Body of pancreas (tissue), 4 donors: ENCODE measurements around the gene PDZD4. TPM values are rescaled to one million over a fixed set of nuclear protein-coding genes. Genes with fewer than 3 reads are reported as not detected.

ENCODE experiments used
- ATAC-seq: fragments of 150-250 bp; one replicate; pipeline ENCODE4 v1.9.1; 2016
- DNase-seq, 4 donors: peaks; one replicate each; pipeline ENCODE4 v3.0.0-alpha.2; 2019
- H3K27ac ChIP-seq, 4 donors: fragments of 200-600 bp; sonication (generic); 1 replicate in 3 of 4; 2 replicates in 1 of 4; pipeline versions ENCODE4 v1.5.1 to v1.6.1; 2016 to 2019; ENCODE audit warnings: mild to moderate bottlenecking in 1 of 4, mixed read lengths in 1 of 4, moderate library complexity in 1 of 4
- H3K27me3 ChIP-seq, 2 donors: fragments of 200-600 bp; sonication (generic); one replicate each; pipeline ENCODE4 v1.6.0; 2016; ENCODE audit warnings: mild to moderate bottlenecking in 1 of 2
- H3K36me3 ChIP-seq, 2 donors: fragments of 200-600 bp; sonication (generic); replicated peaks in 1 of 2; 2 replicates each; pipeline ENCODE4 v1.5.1; 2016; ENCODE audit warnings: low read depth in 2 of 2; ENCODE audit not compliant: insufficient read depth in 1 of 2
- H3K4me1 ChIP-seq: fragments of 200-600 bp; sonication (generic); one replicate; pipeline ENCODE4 v1.6.0; 2016
- H3K4me3 ChIP-seq, 2 donors: fragments of 200-600 bp; sonication (generic); 1 replicate in 1 of 2; 2 replicates in 1 of 2; pipeline ENCODE4 v1.5.1; 2016 to 2019
- H3K9me3 ChIP-seq, 3 donors: fragments of 200-600 bp; sonication (generic); 1 replicate in 2 of 3; 2 replicates in 1 of 3; pipeline ENCODE4 v1.5.1; 2016
- CTCF ChIP-seq, 7 experiments: fragments of 450-650 bp in 4 of 7; fragments of 200-600 bp in 3 of 7; sonication (generic) in 3 of 7; IDR thresholded peaks; one replicate each; pipeline ENCODE4 v1.5.1; 2016 to 2019; ENCODE audit warnings: antibody characterized with exemption in 7 of 7
- POLR2A ChIP-seq, 3 donors: fragments of 450-650 bp; IDR thresholded peaks; one replicate each; pipeline ENCODE4 v1.6.1; 2016; ENCODE audit warnings: antibody characterized with exemption in 3 of 3, mild to moderate bottlenecking in 2 of 3
- WGBS, 2 donors: methylation state at CpG; one replicate each; pipeline ENCODE4 v1.1.5; 2017; 5-methylcytosine and 5-hydroxymethylcytosine counted together
- intact Hi-C: fragments of 100-400 bp; cut with DNase I; formaldehyde crosslinking; loops from one replicate; pipeline ENCODE4 v1.15.1; 2023
- total RNA-seq, 2 donors: library from RNA; depleted of rRNA; stranded (reverse); fragments of >200 nt; gene quantifications; one replicate each; pipeline ENCODE4 v1.1.0, GENCODE V29; 2016

The PDZD4 gene
- total RNA-seq, 2 donors from 2014 or later, result 1.6 to 2.6 TPM

DNA sequence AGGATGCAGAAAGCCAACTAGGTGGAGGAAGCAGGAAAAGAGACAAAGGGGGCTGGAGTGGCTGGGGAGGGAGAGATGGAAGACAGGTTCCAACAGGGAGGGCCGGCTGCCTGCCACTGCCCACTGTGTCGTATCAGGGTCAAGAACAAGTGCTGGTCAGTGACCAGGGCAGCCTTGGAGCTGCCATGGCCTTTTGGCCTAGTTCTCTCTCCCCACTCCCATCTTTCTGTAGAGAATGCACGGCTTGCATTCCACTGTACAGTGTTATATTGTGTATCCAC, 43.7 kb upstream of the PDZD4 start:
- Histone ChIP-seq H3K36me3 (no peaks in the 10 kb centered on the region), H3K4me3 (no peak overlapping the region), H3K9me3 (no peaks in the 10 kb centered on the region), H3K27ac (no peak overlapping the region), H3K27me3 (no peaks in the 10 kb centered on the region), H3K4me1 (no peaks in the 10 kb centered on the region)
- no peak for ATAC-seq
- TF ChIP-seq CTCF (IDR thresholded peaks at IDR 0.05) (no peak), POLR2A (IDR thresholded peaks at IDR 0.05) (no peak)
- 40 to 45% methylated on average over 1 to 2 of the region's 3 CpGs for whole genome bisulfite sequencing, 2 donors
- intact Hi-C loops, result no loop called here
- DNase-seq, result no peak

- no peak for TF ChIP-seq POLR2A (IDR thresholded peaks at IDR 0.05)
- TF ChIP-seq CTCF (IDR thresholded peaks at IDR 0.05), result no peak
- intact Hi-C loops, result no loop called here
- no peaks in the 10 kb centered on the region for H3K36me3 ChIP-seq
- ATAC-seq (no peak), DNase-seq (no peak)
- no peak overlapping the region for H3K27ac ChIP-seq
- H3K27me3 ChIP-seq, result no peaks in the 10 kb centered on the region
- no peaks in the 10 kb centered on the region for H3K9me3 ChIP-seq
- 38 to 40% methylated on average over 1 to 2 of the region's 7 CpGs for WGBS, 2 donors
- H3K4me3 ChIP-seq, result no peak overlapping the region
- H3K4me1 ChIP-seq, result no peaks in the 10 kb centered on the region
Observed at GRCh38 chrX:153873282-153874084, 43.1 kb upstream of the PDZD4 start.

GRCh38 chrX:153871946-153872878, 41.9 kb upstream of the PDZD4 start:
- no peak for DNase-seq
- no peaks in the 10 kb centered on the region for H3K36me3 ChIP-seq
- H3K27ac ChIP-seq, result no peak overlapping the region
- 42 to 65% methylated on average over 9 to 13 of the region's 29 CpGs for WGBS, 2 donors
- ATAC-seq, result no peak
- TF ChIP-seq CTCF (IDR thresholded peaks at IDR 0.05), result no peak
- no peak for TF ChIP-seq POLR2A (IDR thresholded peaks at IDR 0.05)
- no peaks in the 10 kb centered on the region for H3K9me3 ChIP-seq
- intact Hi-C loops, result no loop called here
- no peak overlapping the region for H3K4me3 ChIP-seq
- no peaks in the 10 kb centered on the region for H3K27me3 ChIP-seq
- no peaks in the 10 kb centered on the region for H3K4me1 ChIP-seq

DNA sequence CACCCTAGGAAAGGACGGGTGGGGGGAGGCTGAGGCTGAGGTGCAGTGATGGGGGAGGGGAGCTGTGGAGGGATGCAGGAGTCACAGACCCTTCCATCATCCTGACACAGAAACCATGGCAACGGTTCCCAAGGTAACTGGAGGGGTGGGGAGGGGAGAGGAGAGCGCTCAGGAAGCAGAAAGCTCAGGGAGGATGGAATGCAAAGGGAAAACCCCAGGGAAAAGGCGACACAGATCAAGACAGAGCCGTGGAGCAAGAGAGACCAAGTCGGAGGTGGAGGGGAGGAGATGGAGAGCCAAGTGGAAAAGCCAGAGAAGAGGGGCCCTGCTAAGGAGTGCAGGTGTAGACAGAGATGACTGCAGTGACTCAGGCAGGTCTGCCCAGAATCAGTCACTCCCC, 41.1 kb upstream of the PDZD4 start:
- Histone ChIP-seq H3K9me3 (no peaks in the 10 kb centered on the region), H3K4me3 (no peak overlapping the region)

More for the DNA sequence above, 41.1 kb upstream of the PDZD4 start:
- no peaks in the 10 kb centered on the region for H3K27me3 ChIP-seq
- no peaks in the 10 kb centered on the region for H3K36me3 ChIP-seq
- ATAC-seq, result no peak
- no peak overlapping the region for H3K27ac ChIP-seq
- no peaks in the 10 kb centered on the region for H3K4me1 ChIP-seq
- intact Hi-C loops, result no loop called here
- no peak for DNase-seq
- TF ChIP-seq POLR2A (IDR thresholded peaks at IDR 0.05) (no peak), CTCF (IDR thresholded peaks at IDR 0.05) (no peak)
- WGBS, 2 donors, result 15 to 23% methylated on average over 6 of the region's 6 CpGs
